Hepatocyte (in vitro differentiated cells): ENCODE results near the gene GHR. TPM values are rescaled to one million over a fixed set of nuclear protein-coding genes. Genes with fewer than 3 reads are reported as not detected.

ENCODE experiments used
- DNase-seq: peaks from one replicate; pipeline ENCODE4 v3.0.0-alpha.2; 2016; ENCODE audit warnings: low spot score
- H2AFZ ChIP-seq: fragments of 200-600 bp; sonication (generic); 2 replicates; pipeline ENCODE4 v1.6.0; 2016; ENCODE audit warnings: antibody characterized with exemption, mild to moderate bottlenecking
- H3K27ac ChIP-seq: fragments of 200-600 bp; sonication (generic); 2 replicates; pipeline ENCODE4 v1.5.1; 2016; ENCODE audit warnings: mild to moderate bottlenecking
- H3K27me3 ChIP-seq: fragments of 200-600 bp; sonication (generic); 2 replicates; pipeline ENCODE4 v1.6.1; 2016
- H3K36me3 ChIP-seq: fragments of 200-600 bp; sonication (generic); replicated peaks from 2 replicates; pipeline ENCODE4 v1.5.1; 2016; ENCODE audit warnings: low read depth; ENCODE audit not compliant: insufficient read depth
- H3K4me1 ChIP-seq: fragments of 200-600 bp; sonication (generic); 2 replicates; pipeline ENCODE4 v1.5.1; 2016; ENCODE audit warnings: mild to moderate bottlenecking, moderate library complexity; ENCODE audit not compliant: insufficient read depth
- H3K4me2 ChIP-seq: fragments of 200-600 bp; sonication (generic); 2 replicates; pipeline ENCODE4 v1.6.0; 2016
- H3K4me3 ChIP-seq: fragments of 200-600 bp; sonication (generic); 2 replicates; pipeline ENCODE4 v1.5.1; 2016; ENCODE audit warnings: mild to moderate bottlenecking
- H3K79me2 ChIP-seq: fragments of 200-600 bp; sonication (generic); 2 replicates; pipeline ENCODE4 v1.6.0; 2017; ENCODE audit warnings: mild to moderate bottlenecking
- H3K9me2 ChIP-seq: fragments of 200-600 bp; sonication (generic); replicated peaks from 2 replicates; pipeline ENCODE4 v1.6.0; 2017; ENCODE audit warnings: mild to moderate bottlenecking; ENCODE audit not compliant: insufficient read depth
- H3K9me3 ChIP-seq: fragments of 200-600 bp; sonication (generic); 2 replicates; pipeline ENCODE4 v1.5.1; 2016; ENCODE audit warnings: low read depth, mild to moderate bottlenecking
- H4K20me1 ChIP-seq: fragments of 200-600 bp; sonication (generic); 2 replicates; pipeline ENCODE4 v1.6.0; 2016; ENCODE audit warnings: mild to moderate bottlenecking; ENCODE audit not compliant: insufficient read depth, poor library complexity, severe bottlenecking
- CTCF ChIP-seq: fragments of 200-600 bp; sonication (generic); IDR thresholded peaks from 2 replicates; pipeline ENCODE4 v1.5.1; 2016; ENCODE audit warnings: antibody characterized with exemption, mild to moderate bottlenecking; ENCODE audit not compliant: poor library complexity
- EZH2 ChIP-seq: fragments of 200-600 bp; sonication (generic); IDR thresholded peaks from 2 replicates; pipeline ENCODE4 v1.6.1; 2016; ENCODE audit warnings: antibody characterized with exemption, mild to moderate bottlenecking, borderline replicate concordance
- EZH2phosphoT487 ChIP-seq: fragments of 200-600 bp; sonication (generic); IDR thresholded peaks from one replicate; pipeline ENCODE4 v1.6.1; 2018; ENCODE audit warnings: antibody characterized with exemption, mild to moderate bottlenecking, low read depth, moderate library complexity; ENCODE audit not compliant: unreplicated experiment, severe bottlenecking
- WGBS: methylation state at CpG from one replicate; pipeline ENCODE4 v1.1.6; 2016; ENCODE audit warnings: low lambda C conversion rate; ENCODE audit errors: missing lambda C conversion rate; 5-methylcytosine and 5-hydroxymethylcytosine counted together
- polyA plus RNA-seq: library from polyadenylated mRNA; unstranded; fragments of >200 nt; fragmentation: Nextera tagmentation; extraction: Ambion mirVana; gene quantifications from 2 replicates; pipeline ENCODE4 v1.2.1, GENCODE V29; 2016
- total RNA-seq: library from RNA; depleted of rRNA; stranded (reverse); fragments of >200 nt; gene quantifications from 2 replicates; pipeline ENCODE4 v1.2.3, GENCODE V29; 2014

Gene GHR
- total and polyA plus RNA-seq, 2 experiments from 2014 or later = 14.4 to 24.3 TPM

- no peaks in the 10 kb centered on the region for H3K27me3 ChIP-seq
- H3K9me2 ChIP-seq = no peaks in the 10 kb centered on the region
- H3K36me3 ChIP-seq = no peaks in the 10 kb centered on the region
- TF ChIP-seq CTCF = no peak
- TF ChIP-seq EZH2 = no peak
- no peak for TF ChIP-seq EZH2phosphoT487
- 90% methylated on average over 7 of the region's 7 CpGs for WGBS
- no peaks in the 10 kb centered on the region for H4K20me1 ChIP-seq
- no peaks in the 10 kb centered on the region for H3K4me1 ChIP-seq
- H3K79me2 ChIP-seq = no peaks in the 10 kb centered on the region
- H3K4me2 ChIP-seq = no peak overlapping the region
- no peak overlapping the region for H2AFZ ChIP-seq
- no peak overlapping the region for H3K4me3 ChIP-seq
- H3K9me3 ChIP-seq = peaks cover 16% of the 10 kb centered on the region
- DNase-seq = no peak
- no peak overlapping the region for H3K27ac ChIP-seq
Measured at GRCh38 chr5:42701351-42702059, 278.3 kb downstream of the GHR start.

GRCh38 chr5:42703238-42703637, 280.0 kb downstream of the GHR start:
- Histone ChIP-seq H2AFZ (no peak overlapping the region), H3K4me2 (no peak overlapping the region), H3K27ac (no peak overlapping the region), H3K79me2 (no peaks in the 10 kb centered on the region), H3K27me3 (no peaks in the 10 kb centered on the region), H3K9me3 (peaks cover 16% of the 10 kb centered on the region), H3K4me3 (no peak overlapping the region), H4K20me1 (no peaks in the 10 kb centered on the region), H3K36me3 (no peaks in the 10 kb centered on the region), H3K4me1 (no peaks in the 10 kb centered on the region), H3K9me2 (no peaks in the 10 kb centered on the region)
- no peak for DNase-seq
- TF ChIP-seq EZH2phosphoT487 (no peak), EZH2 (no peak), CTCF (no peak)
- WGBS = 41% methylated on average over 1 of the region's 1 CpG

- no peaks in the 10 kb centered on the region for H3K9me3 ChIP-seq
- H3K4me2 ChIP-seq = no peak overlapping the region
- no peaks in the 10 kb centered on the region for H3K27me3 ChIP-seq
- 90% methylated on average over 3 of the region's 3 CpGs for WGBS
- H3K36me3 ChIP-seq = no peaks in the 10 kb centered on the region
- TF ChIP-seq EZH2phosphoT487 (no peak), EZH2 (no peak), CTCF (no peak)
- no peaks in the 10 kb centered on the region for H3K4me1 ChIP-seq
- H3K9me2 ChIP-seq = no peaks in the 10 kb centered on the region
- no peaks in the 10 kb centered on the region for H4K20me1 ChIP-seq
- no peak overlapping the region for H3K27ac ChIP-seq
- DNase-seq = no peak
- no peak overlapping the region for H2AFZ ChIP-seq
- no peaks in the 10 kb centered on the region for H3K79me2 ChIP-seq
- H3K4me3 ChIP-seq = no peak overlapping the region
Measured at GRCh38 chr5:42715785-42716184, 292.5 kb downstream of the GHR start.
